Activated T-helper 1 cell treated with anti-CD3 and anti-CD28 coated beads, Interleukin-2, amount 50 U/mL, for 16 hours (primary cell): ENCODE measurements around the gene AIPL1.

ENCODE experiments used
- DNase-seq, 2 donors: peaks; one replicate each; pipeline ENCODE4 v3.0.0-alpha.2; 2020; ENCODE audit warnings: low read depth in 1 of 2, low spot score in 1 of 2

AIPL1 gene

DNA sequence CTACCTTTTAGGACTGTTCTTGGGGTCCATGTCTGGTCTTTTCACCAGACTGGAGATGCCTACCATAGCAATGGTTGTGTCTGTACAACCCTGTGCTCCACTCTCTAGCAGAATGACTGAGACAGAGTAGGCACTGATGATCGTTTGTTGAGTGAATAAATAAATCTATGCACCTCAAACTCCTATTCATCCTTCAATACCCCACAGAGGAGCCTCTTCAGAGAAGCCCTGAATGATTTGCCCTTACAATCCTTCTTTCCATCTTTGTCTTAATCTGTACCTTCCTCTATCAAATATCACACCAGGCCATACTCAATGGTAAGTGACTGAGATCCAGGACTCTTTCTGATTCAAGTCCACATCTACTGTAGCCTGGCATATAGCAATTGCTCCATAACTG lies 32.6 kb upstream of the AIPL1 start:
- DNase-seq = no peak

DNA sequence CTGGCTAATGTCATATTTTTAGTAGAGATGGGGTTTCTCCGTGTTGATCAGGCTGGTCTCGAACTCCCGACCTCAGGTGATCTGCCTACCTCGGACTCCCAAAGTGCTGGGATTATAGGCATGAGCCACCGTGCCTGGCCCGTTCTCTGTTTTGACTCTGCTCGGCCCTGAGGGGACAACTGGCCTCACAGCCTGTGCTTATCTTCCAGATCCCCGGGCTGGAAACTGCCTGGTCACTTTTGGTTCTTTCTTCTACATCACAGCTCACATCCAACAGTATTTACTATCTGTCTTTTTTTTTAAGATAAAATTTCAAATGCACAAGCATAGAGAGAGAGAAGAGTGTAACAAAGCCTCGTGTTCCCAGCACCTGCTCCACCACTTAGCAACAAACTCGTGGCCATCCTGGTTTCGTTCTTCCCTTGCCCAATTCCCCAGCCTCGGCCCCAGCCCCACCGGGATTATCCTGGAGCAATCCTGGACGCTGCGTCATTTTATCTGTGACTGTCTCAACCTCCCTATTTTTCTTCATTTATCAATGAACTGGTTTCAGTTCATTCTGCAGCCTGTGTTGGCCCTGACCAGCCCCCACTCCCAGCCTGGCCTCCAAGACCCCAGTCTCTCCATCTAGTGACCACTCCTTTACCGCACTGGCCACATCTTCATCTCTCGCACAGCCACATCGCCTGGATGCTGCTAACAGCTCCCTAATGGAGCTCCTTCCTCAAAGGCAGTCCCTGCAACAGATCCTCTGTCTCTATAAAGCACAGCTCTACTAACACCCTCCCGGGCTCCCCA lies 30.5 kb upstream of the AIPL1 start:
- DNase-seq = no peak

DNA sequence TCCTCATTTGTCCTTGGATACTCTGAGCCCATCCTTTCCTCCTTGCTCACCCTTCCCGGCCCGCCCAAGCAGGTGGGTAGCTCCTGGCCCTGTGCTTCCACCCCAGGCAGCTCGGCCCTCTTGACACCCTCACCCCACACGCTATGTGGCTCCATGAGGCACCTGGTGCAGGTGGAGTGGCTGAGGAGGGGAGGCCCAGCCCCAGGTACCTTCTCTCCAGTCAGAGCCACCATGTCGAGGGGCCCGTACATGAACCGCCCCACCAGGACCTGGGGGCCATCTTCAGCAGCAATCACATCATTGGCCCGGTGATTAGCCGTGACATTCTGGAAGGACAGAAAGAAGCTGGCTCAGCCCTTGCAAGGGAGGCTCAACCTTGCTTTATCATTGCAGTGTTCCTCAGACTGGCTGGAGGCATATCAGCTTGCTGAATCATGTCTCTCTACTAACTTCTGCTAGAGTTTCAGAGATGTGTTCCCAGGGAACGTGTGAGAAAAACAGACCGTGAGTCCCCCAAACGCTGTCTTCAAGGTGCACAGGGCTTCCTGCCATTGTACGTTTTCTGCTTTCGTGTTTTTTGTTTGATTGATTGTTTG lies 29.6 kb upstream of the AIPL1 start:
- DNase-seq = no peak

DNA sequence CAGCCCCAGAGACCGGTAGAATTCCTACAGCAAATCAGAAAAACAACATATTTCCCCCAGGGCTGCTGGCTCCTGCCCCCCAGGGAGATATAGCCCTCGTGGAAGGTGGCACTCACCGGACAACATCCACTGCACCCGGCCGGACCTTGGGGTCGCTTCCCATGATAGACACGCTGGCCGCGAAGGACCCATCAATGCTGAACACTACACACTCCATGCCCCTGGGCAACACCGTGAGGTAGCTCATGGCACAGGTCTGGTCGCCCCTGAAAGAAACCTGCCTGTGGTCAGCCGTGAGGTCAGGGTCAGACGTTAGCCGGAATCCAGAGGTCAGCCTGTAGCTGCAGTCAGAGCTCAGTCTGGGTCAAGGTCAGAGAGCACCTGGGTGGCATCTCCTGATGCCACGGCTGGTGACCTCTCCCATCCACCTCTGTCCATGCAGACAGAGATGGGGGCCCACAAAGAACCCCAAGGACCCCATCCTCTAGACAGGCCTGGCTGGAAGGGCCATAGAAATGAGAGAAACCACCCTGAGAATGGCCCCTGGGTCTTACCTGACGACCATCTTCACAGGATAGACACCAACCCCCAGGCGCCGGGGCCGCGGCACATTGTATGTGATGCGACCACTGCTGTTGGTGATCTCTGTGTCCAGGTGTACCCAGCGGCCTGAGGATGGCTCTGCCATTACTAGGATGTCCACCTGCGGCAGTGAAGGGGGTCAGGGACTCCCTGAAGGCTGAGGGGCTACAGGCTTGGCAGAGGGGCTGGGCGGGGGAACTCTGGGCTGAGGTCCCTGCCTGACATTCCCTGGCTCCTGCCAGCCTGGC lies 28.9 kb upstream of the AIPL1 start:
- no peak for DNase-seq

DNA sequence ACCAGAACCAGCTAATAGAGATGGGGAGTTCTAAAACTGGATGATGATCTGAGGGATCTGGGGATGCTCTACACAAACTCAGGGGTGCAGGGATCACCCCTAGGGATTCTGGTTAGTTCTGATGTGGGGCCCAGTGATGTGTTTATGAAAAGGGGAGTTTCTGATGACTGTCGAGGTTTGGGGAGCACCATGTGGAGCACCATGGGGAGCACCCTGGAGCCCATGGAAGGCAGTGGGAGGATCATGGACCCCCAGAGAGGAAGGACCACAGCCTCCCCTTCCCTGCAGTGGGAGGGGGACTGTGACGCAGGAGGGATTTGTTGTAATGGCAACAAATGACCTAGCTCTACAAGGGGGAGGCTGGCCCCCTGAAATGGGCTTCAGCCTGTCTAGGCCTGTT lies 27.8 kb upstream of the AIPL1 start:
- no peak for DNase-seq

DNA sequence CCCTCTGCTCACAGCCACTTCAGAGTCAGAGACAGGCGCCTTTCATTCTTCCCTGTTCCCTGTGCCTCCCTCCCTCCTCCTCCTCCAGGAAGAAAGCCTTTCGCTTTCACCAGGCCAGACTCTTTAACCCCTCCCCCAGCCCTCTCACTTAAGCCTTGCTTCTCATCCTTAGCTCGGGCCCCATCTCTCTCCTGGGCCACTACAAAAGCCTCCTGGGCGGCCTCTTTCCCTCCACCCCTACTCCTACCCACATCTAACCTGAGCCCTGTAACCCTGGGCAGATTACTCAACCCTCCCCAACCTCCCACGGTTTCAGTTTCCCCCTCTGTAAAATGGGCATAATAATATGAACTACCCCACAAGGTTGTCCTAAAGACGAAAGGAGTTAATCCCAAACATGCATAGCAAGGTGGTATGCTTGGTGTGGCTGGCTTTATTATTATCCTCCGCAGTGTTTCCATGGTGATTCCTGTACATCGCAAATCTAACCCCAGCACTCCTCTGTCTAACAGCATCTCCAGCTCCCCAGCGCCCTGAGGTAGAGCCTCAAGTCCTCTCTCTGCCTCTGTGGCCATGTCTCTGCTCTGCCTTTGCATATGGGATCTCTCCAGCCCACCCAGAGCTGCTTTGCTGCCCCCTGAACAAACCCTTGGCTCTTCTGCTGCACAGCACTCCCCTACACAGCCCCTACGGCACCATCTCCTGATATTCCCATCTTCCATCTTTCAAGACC lies 27.0 kb upstream of the AIPL1 start:
- no peak for DNase-seq

DNA sequence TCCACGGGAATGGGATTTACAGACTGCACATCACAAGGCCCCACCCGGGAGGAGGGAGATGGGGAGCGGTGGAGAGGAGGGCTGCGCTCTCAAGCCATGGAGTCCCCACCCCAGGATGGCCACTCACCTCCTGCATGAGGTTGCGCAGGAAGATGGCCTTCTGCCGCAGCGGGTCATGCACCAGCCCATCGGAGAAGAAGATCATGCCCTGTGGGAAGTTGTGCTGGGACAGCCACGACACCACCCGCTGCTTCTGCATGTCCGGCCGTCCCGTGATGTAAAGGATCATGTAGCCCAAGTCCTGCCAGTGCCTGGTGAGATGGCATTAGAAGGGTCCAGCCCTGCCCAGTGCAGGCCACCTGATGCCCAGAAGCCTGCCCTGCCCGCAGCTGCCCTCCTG lies 26.3 kb upstream of the AIPL1 start:
- DNase-seq = no peak

DNA sequence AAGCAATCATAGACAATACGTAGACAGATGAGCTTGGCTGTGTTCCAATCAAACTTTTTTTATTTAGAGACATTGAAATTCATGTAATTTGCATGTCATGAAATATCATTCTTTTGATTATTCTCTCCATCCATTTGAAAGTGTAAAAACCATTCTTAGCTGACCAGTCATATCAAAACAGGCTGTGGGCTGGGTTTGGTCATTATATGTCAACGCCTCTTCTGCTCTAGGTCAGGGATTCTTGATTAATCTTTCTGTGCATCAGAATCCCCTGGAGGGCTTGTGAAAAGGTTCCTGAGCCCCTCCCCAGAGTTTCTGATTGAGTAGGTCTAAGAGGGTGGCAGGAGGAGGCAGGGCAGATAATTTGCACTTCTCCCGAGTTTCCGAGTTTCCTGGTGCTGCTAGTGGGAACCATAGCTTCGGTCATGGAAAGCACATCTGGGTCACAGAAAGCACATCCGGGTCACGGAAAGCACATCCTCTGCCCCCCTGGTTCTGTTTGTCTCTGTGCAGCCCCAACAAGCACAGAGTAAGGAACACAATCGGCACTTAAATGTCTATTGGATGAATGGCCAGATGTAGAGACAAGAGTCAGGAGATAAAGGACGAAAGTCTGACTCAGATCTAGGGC lies 25.7 kb upstream of the AIPL1 start:
- DNase-seq = no peak

DNA sequence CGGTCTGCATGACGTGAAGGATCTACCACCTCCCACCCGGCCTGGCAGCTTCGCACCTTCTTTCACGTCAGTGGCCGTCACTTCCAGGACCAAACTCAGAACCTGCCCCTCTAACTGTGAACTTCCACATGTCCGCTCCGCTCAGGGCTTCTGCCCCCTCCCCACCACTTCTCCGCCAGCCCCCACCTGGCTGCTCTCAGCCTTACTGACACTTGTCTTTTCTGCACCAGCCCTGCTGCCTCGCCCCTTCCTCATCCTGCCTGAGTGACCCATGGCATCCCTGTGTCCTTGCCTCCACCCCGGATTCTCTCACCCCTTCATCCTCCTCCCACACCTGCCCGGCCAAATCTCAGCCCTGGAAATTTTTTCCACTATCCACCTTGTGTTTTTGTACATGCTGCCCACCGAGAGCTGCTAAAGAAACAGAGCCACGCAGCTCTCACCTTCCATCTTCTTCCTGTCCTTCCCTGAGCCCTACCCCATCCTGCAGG lies 23.6 kb upstream of the AIPL1 start:
- no peak for DNase-seq

DNA sequence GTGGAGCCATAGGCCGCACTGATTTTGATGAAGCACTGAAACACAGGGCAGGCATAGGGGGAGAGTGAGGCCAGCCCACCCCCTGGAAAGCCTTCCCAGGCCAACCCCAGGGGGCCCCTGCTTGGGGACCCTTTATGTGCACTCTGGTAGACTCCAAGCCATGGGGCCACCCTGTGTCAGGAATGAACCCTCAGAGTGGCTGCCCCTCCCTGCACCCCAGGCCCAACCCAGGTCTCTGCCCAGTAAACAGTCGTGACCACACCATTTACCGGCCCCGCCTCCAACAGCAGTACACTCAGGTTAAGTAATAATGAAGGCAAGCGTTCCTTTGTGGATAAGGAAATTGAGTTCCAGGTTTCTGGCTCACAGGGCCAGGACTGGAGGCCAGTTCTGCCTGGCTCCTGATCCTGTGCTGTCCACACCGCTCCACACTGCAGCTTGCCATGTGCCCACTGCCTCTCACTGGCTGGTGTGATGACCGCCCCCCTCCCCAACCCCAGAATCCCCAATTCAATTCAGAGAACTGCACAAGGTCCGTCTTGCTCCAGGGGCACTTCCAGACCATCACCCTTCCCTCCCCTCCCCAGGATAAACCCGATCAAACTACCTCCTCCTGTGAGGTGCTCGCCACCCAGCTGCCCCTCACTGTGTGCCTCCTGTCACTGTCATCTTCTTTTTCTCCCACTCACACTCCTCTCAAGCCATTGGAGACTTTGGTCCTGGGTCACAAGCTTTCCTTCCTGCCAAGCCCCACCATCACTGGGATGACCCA lies 23.0 kb upstream of the AIPL1 start:
- DNase-seq = no peak

DNA sequence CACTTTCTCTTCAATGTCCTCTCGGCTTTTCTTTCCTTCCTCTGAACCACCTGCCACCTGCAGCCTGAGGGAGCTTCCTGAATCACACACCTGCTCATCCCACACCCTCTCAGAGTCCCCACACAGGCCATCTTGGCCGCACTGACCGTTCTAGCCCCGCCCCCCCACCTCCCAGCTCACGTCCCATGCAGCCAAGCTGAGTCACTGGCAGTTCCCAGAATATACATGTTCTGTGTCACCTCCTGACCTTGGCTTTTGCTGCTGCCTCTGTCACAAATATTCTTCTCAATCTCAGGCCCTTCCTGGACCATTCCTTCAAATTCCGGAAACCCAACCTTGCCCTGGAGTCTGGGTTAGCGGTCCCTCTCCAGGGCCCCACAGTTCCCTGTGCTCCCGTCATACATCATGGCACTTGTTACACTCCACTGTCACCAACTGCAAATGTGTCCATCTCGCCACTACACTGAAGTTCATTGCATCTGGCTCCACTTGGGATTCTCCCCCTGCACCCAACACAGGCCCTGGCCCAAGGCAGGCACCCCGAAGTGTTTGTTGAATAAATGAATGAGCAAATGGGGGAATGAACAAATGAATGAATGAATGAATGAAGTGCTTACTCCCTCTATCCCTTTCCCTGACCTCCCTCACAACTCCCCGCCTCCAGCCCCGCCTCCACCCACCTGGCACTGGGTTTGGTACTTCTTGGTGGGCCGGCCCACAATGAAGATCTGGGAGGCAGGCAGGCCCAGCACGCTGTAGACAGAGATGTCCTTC lies 22.2 kb upstream of the AIPL1 start:
- no peak for DNase-seq

DNA sequence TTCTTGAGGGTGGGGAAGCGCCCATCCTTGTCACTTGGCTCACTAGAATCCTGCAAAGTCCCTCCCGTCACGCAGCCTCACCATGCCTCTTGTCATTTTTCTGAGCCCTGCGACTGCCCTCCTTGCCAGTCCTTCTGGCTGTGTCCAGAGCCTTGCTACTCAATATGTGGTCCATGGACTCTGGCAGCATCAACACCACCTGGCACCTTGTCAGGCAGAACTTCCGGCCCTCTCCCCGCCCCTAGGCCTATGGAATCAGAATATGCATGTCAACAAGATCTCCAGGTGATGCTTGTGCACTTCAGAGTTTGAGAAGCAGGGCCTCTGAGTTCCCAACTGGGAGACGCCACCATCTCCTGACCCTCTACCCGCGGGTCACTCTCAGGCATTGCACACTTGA lies 21.4 kb upstream of the AIPL1 start:
- no peak for DNase-seq

DNA sequence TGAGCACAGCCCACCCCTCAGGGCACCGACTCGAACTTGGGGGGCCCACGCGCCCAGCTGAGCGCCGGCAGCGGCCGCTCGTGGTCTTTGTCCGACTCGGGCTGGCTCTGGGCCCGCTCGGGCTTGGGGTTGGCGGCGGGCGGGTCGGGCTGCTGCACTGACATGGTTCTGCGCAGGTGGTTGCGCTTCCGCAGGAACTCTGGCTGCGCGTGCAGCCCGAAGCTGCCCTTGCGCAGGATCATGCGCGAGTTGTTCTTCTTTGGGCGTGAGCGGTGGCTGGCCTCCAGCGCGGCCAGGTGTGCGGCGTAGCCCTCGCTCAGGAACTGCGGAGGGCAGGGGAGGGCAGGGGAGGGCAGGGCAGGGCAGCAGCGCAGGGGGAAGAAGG lies 20.4 kb upstream of the AIPL1 start:
- DNase-seq = peak in 1 of 2 donors; percentile 27

DNA sequence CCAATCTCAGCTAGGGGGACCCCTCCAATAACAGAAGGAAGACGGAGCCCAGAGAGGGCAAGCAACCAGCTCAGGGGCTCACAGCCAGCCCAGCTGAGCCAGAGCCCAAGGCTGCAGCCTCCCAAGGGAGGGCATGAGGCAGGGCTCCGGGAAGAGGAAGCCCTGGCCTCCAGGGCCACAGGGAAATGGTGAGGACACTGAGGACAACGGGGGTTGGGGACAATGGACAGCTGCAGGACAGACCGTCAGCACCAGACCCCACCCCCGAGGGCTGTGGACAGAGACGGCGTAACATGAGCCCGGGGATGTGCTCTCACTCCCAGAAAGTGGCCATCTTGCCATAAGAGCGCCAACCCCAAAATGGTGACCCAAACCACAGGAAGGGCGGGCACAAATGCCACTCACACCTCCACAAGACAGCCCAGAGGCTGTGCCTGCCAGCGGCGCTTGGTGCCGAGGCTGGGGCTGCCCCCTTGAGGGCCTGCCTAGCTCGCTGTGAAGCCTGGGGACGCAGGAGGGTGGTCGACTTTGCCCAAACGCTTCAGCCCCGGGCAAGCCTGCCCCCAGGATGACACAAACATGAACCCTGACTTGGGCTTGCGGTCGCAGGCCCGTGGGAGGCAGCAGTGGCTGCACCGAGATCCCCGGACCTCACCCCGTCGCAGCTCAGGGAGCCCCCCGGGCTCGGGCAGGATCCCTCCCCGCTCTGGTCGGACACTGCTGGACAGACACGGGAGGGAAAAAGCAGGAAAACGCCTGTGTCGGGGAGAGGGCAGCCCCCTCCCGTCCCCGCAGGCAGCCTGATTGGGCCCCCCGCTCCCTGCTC lies 19.8 kb upstream of the AIPL1 start:
- no peak for DNase-seq

DNA sequence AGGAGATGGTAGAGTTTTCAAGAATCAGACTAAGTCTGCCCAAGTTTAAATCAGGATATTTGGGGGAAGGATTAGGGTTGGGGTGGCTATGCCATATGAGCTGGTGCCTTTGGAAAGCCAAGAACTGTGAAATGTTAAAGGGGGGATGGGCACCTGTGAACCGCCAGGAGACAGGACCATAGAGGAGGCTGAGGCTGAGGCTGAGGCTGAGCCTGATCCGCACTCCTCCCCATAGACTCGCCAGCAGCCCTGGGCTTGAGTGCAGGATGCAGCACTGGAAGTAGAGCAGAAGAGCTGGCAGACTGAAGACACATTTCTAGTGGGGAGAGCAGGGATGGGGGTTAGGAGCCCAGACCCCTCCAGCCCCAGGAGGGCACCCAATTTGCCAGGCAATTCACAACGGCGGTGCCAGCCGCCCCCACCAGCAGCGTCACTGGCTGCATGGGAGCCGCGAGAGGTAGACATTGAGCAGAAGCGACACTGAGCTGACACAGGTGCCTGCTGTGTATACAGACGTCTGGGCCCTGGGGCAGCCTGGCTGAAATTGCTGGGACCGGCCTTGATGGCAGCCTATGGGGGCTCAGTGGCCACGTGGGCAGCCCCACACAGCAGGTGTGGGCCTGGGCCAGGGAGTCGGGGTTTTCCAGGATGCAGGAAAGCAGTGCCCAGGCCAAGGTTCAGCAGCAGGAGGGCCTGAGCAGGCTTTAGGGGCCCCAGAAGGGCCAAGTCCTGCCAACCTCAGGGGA lies 18.5 kb upstream of the AIPL1 start:
- DNase-seq = no peak

DNA sequence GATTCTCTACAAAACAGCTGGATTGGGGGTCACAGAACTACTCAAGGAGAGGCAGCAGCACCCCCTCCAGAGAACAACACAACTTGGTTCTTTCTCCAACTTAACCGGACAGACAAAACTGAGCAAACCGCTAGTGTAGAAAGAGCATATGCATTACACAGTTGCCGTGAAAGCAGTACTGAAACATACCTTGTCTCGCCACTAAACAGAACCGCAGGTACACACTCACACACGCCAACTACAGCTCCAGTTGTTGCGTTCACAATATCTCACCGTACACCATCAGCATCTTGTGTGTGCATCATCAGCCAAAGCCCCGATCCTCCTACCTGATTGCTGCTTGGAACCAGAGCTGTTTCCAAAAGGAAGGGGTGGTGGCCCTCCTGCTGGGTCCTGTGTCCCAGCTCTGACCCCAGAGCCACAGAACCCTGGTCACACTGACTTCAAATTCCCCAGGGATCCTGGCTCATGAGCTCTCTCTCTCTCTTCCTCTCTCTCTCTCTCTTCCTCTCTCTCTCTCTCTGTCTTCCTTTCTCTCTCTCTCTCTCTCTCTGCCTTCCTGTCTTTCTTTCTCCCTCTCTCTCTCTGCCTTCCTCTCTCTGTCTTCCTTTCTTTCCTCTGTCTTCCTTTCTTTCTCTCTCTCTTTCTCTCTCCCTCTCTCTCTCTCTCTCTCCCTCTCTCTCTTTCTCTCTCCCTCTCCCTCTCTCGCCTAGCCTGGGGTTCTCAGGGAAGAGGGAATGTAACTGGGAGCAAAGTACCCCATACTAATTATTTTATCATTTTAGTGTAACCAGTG lies 17.7 kb upstream of the AIPL1 start:
- DNase-seq = no peak
